B cell (primary cell): ENCODE results near the gene OR4Q2. TPM values are rescaled to one million over a fixed set of nuclear protein-coding genes. Genes with fewer than 3 reads are reported as not detected.
"Not testable (repeated sequence)": the region's sequence is repeated elsewhere in the genome, so short reads cannot be mapped to it uniquely, and the experiment has no call there.

ENCODE experiments used
- ATAC-seq: fragments of 200-7000 bp; cut with Tn5 transposase; one replicate; pipeline ENCODE4 v1.10.0; 2021; ENCODE audit warnings: low read depth, mild to moderate bottlenecking, moderate number of reproducible peaks, moderate library complexity
- CTCF ChIA-PET: fragments of 350-600 bp; sonication (Branson Sonifier 250); formaldehyde crosslinking; loops from one replicate; lab custom pipeline; 2021; ENCODE audit warnings: antibody characterized with exemption, inconsistent platforms; lab: Charles Lee
- POLR2A ChIA-PET: fragments of 350-600 bp; sonication (Branson Sonifier 250); formaldehyde crosslinking; loops from one replicate; lab custom pipeline; 2021; ENCODE audit warnings: antibody characterized with exemption; lab: Charles Lee
- DNase-seq: peaks from one replicate; pipeline ENCODE4 v3.0.0; 2013
- H2AFZ ChIP-seq: 2 replicates; pipeline ENCODE4 v1.6.1; 2012; ENCODE audit warnings: mild to moderate bottlenecking, low read depth, low read length; ENCODE audit not compliant: insufficient read depth, poor library complexity, severe bottlenecking
- H3K27ac ChIP-seq, 2 donors: 1 replicate in 1 of 2; 2 replicates in 1 of 2; pipeline ENCODE4 v1.5.1; 2012 to 2013; ENCODE audit warnings: low read length in 2 of 2, mild to moderate bottlenecking in 2 of 2, moderate library complexity in 1 of 2
- H3K27me3 ChIP-seq, 4 experiments: fragments of 200-600 bp in 1 of 4; sonication (generic) in 1 of 4; replicated peaks in 1 of 4; 1 replicate in 2 of 4; 2 replicates in 2 of 4; pipeline versions ENCODE4 v1.6.1 to v1.7.0; 2013 to 2016; ENCODE audit warnings: low read length in 3 of 4, mild to moderate bottlenecking in 2 of 4, mixed read lengths in 1 of 4, moderate library complexity in 1 of 4; ENCODE audit not compliant: insufficient read depth in 4 of 4, control insufficient read depth in 3 of 4; ENCODE audit errors: control extremely low read depth in 1 of 4
- H3K36me3 ChIP-seq, 2 experiments: replicated peaks in 1 of 2; 1 replicate in 1 of 2; 2 replicates in 1 of 2; pipeline versions ENCODE4 v1.6.1 to v1.7.1; 2013; ENCODE audit warnings: low read length in 1 of 2; ENCODE audit not compliant: insufficient read depth in 2 of 2, control insufficient read depth in 1 of 2; ENCODE audit errors: control extremely low read depth in 1 of 2, extremely low read depth in 1 of 2
- H3K4me1 ChIP-seq, 2 donors: fragments of 200-600 bp in 1 of 2; sonication (generic) in 1 of 2; 1 replicate in 1 of 2; 2 replicates in 1 of 2; pipeline versions ENCODE4 v1.5.1 to v1.6.1; 2013 to 2017; ENCODE audit warnings: low read length in 2 of 2; ENCODE audit not compliant: control insufficient read depth in 2 of 2, insufficient read depth in 2 of 2
- H3K4me2 ChIP-seq: replicated peaks from 2 replicates; pipeline ENCODE3; 2012; ENCODE audit warnings: mild to moderate bottlenecking, low read depth, low read length; ENCODE audit not compliant: poor library complexity, severe bottlenecking
- H3K4me3 ChIP-seq, 5 experiments: fragments of 200-600 bp in 1 of 5; sonication (generic) in 1 of 5; 1 replicate in 3 of 5; 2 replicates in 2 of 5; pipeline versions ENCODE4 v1.5.1 to v1.7.0; 2011 to 2016; ENCODE audit warnings: low read length in 4 of 5, mild to moderate bottlenecking in 4 of 5, low read depth in 2 of 5, control low read depth in 1 of 5, moderate library complexity in 1 of 5; ENCODE audit not compliant: insufficient read depth in 1 of 5; ENCODE audit errors: control extremely low read depth in 1 of 5, extremely low read depth in 1 of 5
- H3K79me2 ChIP-seq: fragments of 200-600 bp; sonication (generic); one replicate; pipeline ENCODE4 v1.6.0; 2016; ENCODE audit warnings: low read length; ENCODE audit not compliant: control insufficient read depth, insufficient read depth
- H3K9ac ChIP-seq: fragments of 200-600 bp; sonication (generic); 2 replicates; pipeline ENCODE4 v1.6.1; 2017; ENCODE audit warnings: mild to moderate bottlenecking, low read length, moderate library complexity
- H3K9me3 ChIP-seq, 3 donors: one replicate each; pipeline versions ENCODE4 v1.6.1 to v1.7.1; 2013; ENCODE audit warnings: low read length in 2 of 3; ENCODE audit not compliant: control insufficient read depth in 2 of 3, insufficient read depth in 1 of 3; ENCODE audit errors: control extremely low read depth in 1 of 3
- H4K20me1 ChIP-seq: 2 replicates; pipeline ENCODE4 v1.6.0; 2012; ENCODE audit warnings: mild to moderate bottlenecking, low read length; ENCODE audit not compliant: insufficient read depth, control insufficient read depth, poor library complexity, severe bottlenecking
- H3K27ac Mint-ChIP-seq: one replicate; pipeline ENCODE4 v1.8.0; 2021; ENCODE audit warnings: mixed read lengths
- H3K27me3 Mint-ChIP-seq: one replicate; pipeline ENCODE4 v1.8.0; 2021; ENCODE audit warnings: mixed read lengths
- H3K4me1 Mint-ChIP-seq: one replicate; pipeline ENCODE4 v1.8.0; 2021; ENCODE audit warnings: mixed read lengths
- H3K4me3 Mint-ChIP-seq: one replicate; pipeline ENCODE4 v1.8.0; 2021; ENCODE audit warnings: mixed read lengths
- H3K9me3 Mint-ChIP-seq: one replicate; pipeline ENCODE4 v1.8.0; 2022; ENCODE audit warnings: mixed read lengths; ENCODE audit not compliant: insufficient read depth
- EZH2 ChIP-seq: IDR thresholded peaks from 2 replicates; pipeline ENCODE4 v1.6.1; 2012; ENCODE audit warnings: borderline replicate concordance, low read depth, mild to moderate bottlenecking, moderate library complexity, low read length; ENCODE audit not compliant: insufficient read depth, poor library complexity, severe bottlenecking
- WGBS: methylation state at CpG from one replicate; pipeline ENCODE4 v1.1.5; 2013; ENCODE audit warnings: missing lambda C conversion rate; ENCODE audit not compliant: insufficient coverage; 5-methylcytosine and 5-hydroxymethylcytosine counted together
- intact Hi-C: fragments of 100-400 bp; cut with micrococcal nuclease; formaldehyde crosslinking; loops from one replicate; pipeline ENCODE4 v1.10.0; 2022
- polyA minus RNA-seq: library from RNA; depleted of rRNA, polyadenylated mRNA; stranded (reverse); fragments of >200 nt; gene quantifications from 2 replicates; pipeline ENCODE4 v1.2.3, GENCODE V29; 2012
- polyA plus RNA-seq: library from polyadenylated mRNA; depleted of rRNA; stranded (reverse); fragments of >200 nt; gene quantifications from 2 replicates; pipeline ENCODE4 v1.2.3, GENCODE V29; 2012
- total RNA-seq, 2 donors: library from RNA; stranded (reverse); fragments of 120-200 nt in 1 of 2; gene quantifications; 1 replicate in 1 of 2; 2 replicates in 1 of 2; pipeline versions ENCODE4 v1.2.3 to v1.2.4, GENCODE V29; 2013 to 2022
- TF ChIP-seq, protein P1 (sequence below): fragments of 200-600 bp; IDR thresholded peaks from one replicate; pipeline ENCODE4 v1.8.0; 2022; ENCODE audit warnings: antibody characterized with exemption, mild to moderate bottlenecking

The OR4Q2 gene
- total RNA-seq = not detected in 2 replicates
- total RNA-seq (2013) = not detected
- not detected in 2 replicates for polyA plus RNA-seq
- not detected in 2 replicates for polyA minus RNA-seq

DNA sequence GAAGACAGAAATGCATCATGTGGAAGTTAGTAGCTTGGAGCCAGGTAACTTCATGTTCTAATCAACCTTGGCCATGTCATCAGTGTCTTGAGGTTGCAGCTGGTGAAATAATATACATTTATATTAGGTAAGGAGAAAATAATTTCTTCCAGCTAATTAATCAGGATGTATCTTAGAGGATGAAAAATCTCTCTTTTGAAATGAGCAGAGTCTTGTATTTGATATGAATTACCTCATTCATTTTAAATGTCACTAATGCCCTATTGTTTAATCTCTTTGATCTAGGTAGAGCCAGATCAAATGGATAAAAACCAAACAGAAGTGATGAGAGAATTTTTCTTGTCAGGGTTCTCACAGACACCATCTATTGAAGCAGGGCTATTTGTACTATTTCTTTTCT lies at the start of gene OR4Q2:
Gene OR4Q2 (plus strand): TSS at position 301 of the 400 bp plus-strand sequence.
- H3K4me2 ChIP-seq = no peak within 1 kb of the TSS
- no peak within 1 kb of the TSS for H3K4me3 ChIP-seq
- ATAC-seq = no peak
- no peak for DNase-seq
- Mint-ChIP-seq H3K27ac (no peak within 1 kb of the TSS), H3K9me3 (no peaks in the 10 kb centered on the region), H3K4me1 (no peaks in the 10 kb centered on the region), H3K4me3 (no peak within 1 kb of the TSS), H3K27me3 (no peaks in the 10 kb centered on the region)
- no peak within 1 kb of the TSS for H3K27ac ChIP-seq
- no peak within 1 kb of the TSS for H2AFZ ChIP-seq
- POLR2A ChIA-PET = no interaction called here
- no peaks in the 10 kb centered on the region for H3K79me2 ChIP-seq
- no peaks in the 10 kb centered on the region for H3K36me3 ChIP-seq
- CTCF ChIA-PET = no interaction called here
- no peak within 1 kb of the TSS for H3K9ac ChIP-seq
- peaks cover 0 to 2% (median 0%) of the 10 kb centered on the region in 3 donors for H3K9me3 ChIP-seq
- H4K20me1 ChIP-seq = no peaks in the 10 kb centered on the region
- no peaks in the 10 kb centered on the region for H3K27me3 ChIP-seq
- intact Hi-C loops = no loop called here
- TF ChIP-seq, protein P1, sequence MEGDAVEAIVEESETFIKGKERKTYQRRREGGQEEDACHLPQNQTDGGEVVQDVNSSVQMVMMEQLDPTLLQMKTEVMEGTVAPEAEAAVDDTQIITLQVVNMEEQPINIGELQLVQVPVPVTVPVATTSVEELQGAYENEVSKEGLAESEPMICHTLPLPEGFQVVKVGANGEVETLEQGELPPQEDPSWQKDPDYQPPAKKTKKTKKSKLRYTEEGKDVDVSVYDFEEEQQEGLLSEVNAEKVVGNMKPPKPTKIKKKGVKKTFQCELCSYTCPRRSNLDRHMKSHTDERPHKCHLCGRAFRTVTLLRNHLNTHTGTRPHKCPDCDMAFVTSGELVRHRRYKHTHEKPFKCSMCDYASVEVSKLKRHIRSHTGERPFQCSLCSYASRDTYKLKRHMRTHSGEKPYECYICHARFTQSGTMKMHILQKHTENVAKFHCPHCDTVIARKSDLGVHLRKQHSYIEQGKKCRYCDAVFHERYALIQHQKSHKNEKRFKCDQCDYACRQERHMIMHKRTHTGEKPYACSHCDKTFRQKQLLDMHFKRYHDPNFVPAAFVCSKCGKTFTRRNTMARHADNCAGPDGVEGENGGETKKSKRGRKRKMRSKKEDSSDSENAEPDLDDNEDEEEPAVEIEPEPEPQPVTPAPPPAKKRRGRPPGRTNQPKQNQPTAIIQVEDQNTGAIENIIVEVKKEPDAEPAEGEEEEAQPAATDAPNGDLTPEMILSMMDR = no peak
- no peak for TF ChIP-seq EZH2
- H3K4me1 ChIP-seq = no peaks in the 10 kb centered on the region

DNA sequence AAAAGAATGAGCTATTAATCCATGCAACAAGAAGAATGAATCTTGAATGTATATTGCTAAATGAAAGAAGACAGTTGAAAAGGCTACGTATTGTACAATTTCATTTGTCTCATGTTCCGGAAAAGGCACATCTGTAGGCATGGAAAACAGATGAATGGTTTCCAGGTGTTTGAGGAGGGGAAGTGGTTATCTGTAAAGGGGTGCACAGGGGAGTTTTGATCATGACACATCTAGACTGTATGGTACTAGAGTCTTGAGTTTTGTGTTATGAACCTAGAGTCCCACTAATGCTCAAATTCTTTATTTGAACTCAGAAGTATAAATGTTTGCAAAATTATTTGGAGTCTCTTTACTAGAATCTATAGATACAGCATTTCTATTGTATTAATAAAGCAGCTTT lies 32.2 kb upstream of the OR4Q2 start:
- H3K27ac Mint-ChIP-seq = not testable (repeated sequence)

More for the DNA sequence above, 32.2 kb upstream of the OR4Q2 start:
- H2AFZ ChIP-seq, ATAC-seq, DNase-seq, H3K79me2 ChIP-seq, H3K9ac ChIP-seq, H3K36me3 ChIP-seq, H3K4me2 ChIP-seq, H3K4me3 Mint-ChIP-seq, H3K4me3 ChIP-seq, intact Hi-C loops, H3K27ac ChIP-seq, H4K20me1 ChIP-seq, H3K9me3 Mint-ChIP-seq, H3K9me3 ChIP-seq, H3K27me3 ChIP-seq, POLR2A ChIA-PET, CTCF ChIA-PET, H3K27me3 Mint-ChIP-seq, H3K4me1 ChIP-seq, H3K4me1 Mint-ChIP-seq: not testable (repeated sequence)
- no CpG with 5 or more reads among the region's 2 CpGs for WGBS
